ENCODE data around the gene WDR5.

The WDR5 gene

DNA sequence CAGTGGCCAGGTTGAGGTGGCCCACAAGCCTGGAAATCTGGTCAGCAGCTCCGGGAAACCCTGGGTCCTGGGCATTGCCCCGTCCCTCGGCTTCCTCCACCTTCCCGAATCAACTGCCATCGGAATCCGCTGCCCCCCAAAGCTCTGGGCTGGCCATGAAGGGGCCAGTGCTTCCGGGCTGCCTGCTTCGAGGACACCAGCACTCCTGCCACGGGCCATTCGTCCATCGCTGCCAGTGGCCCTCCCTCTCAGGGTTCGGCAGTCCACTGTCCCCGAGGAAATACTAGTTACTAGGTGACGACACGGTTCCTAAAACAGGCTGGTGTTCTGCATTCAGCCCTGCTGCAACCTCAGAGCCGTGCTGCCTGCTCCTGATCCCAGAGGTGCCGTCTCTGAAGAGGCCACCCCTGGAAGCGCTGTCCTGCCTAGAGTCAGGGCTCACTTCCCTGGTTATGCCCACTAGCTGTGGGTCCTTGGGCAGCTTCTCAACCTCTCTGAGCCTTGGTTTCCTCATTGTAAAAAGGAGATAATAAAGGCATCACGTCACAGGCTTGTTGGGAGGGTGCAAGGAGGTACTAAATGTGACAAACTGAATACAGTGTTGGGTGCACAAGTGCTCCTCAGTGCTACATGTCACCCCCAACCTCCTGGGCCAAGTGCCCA is 3.5 kb upstream of the WDR5 start:
- no peaks in the 10 kb centered on the region for H3K27me3 ChIP-seq (ENCODE audit: insufficient read depth, low read length)
- H3K79me2 ChIP-seq (ENCODE audit: control insufficient read depth, insufficient read depth, low read length, unreplicated experiment) = peaks cover 15% of the 10 kb centered on the region
- H3K4me3 ChIP-seq (ENCODE audit: low read depth, low read length) = no peak overlapping the region
- no peaks in the 10 kb centered on the region for H3K36me3 ChIP-seq (ENCODE audit: insufficient read depth, low read length)
- H3K27ac ChIP-seq (ENCODE audit: low read depth, low read length) = no peak overlapping the region
- no peak overlapping the region for H2AFZ ChIP-seq (ENCODE audit: low read length, unreplicated experiment)
- H3K4me1 ChIP-seq (ENCODE audit: control insufficient read depth, insufficient read depth, low read length, unreplicated experiment) = peaks cover 14% of the 10 kb centered on the region

DNA sequence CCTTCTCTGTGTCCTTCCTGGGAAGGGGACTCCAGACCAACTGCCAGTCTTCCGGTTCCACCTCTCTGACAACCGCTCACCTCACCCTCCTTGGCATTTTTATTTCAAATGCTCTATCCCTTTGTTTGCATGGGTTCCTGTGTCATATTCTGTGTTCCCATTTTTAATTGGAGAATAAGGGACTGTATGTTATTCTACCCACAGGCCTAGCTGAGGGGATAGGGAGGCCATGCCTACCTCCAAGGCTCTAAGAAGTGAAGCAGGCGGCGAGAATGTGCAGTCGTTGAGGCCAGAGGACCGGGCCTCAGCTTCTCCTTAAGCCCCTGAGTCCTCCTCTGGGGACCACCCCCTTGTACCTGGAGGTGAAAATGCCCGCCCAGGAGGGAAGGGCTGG is 936 bp upstream of the WDR5 start:
- peak overlapping the region; percentile 100 for H2AFZ ChIP-seq (ENCODE audit: low read length, unreplicated experiment)
- H3K4me3 ChIP-seq (ENCODE audit: low read depth, low read length) = peak overlapping the region; percentile 100
- peaks cover 33% of the 10 kb centered on the region for H3K4me1 ChIP-seq (ENCODE audit: control insufficient read depth, insufficient read depth, low read length, unreplicated experiment)
- 0 out of 2 replicates have a peak, but pooled peaks cover 3% of the 10 kb centered on the region for H3K36me3 ChIP-seq (ENCODE audit: insufficient read depth, low read length)
- no peak overlapping the region for H3K27ac ChIP-seq (ENCODE audit: low read depth, low read length)
- no peaks in the 10 kb centered on the region for H3K27me3 ChIP-seq (ENCODE audit: insufficient read depth, low read length)
- peaks cover 41% of the 10 kb centered on the region for H3K79me2 ChIP-seq (ENCODE audit: control insufficient read depth, insufficient read depth, low read length, unreplicated experiment)

DNA sequence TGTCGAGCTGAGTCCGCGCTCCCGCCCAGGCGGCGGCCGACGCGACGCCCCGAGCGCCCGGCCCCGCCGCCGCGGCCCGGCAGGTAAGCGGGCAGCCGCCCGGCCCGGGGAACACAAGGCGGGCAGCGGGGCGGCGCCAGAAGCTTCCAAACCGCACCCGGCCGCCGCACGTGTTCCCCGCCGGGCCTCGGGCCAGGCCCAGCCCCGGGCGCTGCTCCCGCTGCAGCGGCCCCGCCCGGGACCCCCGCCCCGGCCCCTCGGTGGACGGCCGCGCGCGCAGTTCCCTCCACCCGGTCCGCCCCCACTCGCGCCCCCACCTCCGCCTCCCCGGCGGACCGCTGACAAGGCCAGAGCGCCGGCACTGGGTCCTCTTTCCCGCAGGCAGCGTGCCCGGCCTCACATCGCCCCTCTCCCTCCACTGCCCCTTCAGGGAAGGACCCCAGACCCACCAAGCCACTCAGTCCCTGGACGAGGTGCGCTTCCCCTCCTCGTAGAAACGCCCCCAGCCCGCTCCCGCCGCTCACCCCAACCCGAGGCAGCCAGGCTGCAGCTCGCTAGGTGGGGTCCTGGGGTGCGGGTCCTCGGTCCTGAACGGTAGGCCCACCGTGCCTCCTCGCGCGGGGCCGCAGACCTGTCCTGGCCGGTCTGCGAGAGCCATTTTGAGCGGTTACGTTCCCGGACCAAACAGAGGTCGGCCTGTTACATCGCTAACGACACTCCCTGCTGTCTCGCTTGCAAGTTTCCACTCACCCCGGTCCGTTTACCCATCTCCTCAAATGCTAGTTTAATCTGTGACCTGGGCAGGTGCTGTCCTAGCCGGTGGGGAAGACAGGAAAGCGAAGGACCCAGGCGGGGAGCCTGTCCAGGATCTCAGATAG is 475 bp downstream of the WDR5 start:
- Histone ChIP-seq H3K79me2 (ENCODE audit: control insufficient read depth, insufficient read depth, low read length, unreplicated experiment) (peaks cover 43% of the 10 kb centered on the region), H3K36me3 (ENCODE audit: insufficient read depth, low read length) (peaks cover 9% of the 10 kb centered on the region; the same call in 1 of the 2 replicates), H3K27ac (ENCODE audit: low read depth, low read length) (no peak overlapping the region; the same call in 1 of the 2 replicates), H3K4me3 (ENCODE audit: low read depth, low read length) (peak overlapping the region; percentile 99), H3K4me1 (ENCODE audit: control insufficient read depth, insufficient read depth, low read length, unreplicated experiment) (peaks cover 29% of the 10 kb centered on the region), H2AFZ (ENCODE audit: low read length, unreplicated experiment) (peak overlapping the region; percentile 46), H3K27me3 (ENCODE audit: insufficient read depth, low read length) (no peaks in the 10 kb centered on the region)

DNA sequence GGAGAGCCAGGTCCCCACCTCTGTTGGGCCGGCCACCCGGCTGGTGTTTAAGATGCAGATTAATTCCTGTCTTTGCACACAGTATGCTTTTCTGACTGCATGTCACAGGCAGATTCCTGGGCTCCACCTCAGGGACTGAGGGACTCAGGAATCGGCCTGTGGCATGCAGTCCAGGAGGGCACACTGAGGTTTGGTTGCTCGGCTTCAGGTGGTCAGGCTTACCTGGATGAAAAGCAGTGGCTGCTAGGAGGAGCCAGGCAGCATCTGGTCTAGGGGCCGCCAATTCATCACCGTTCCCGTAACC is 1.1 kb downstream of the WDR5 start:
- H2AFZ ChIP-seq (ENCODE audit: low read length, unreplicated experiment) = peak overlapping the region; percentile 46
- peaks cover 29% of the 10 kb centered on the region for H3K4me1 ChIP-seq (ENCODE audit: control insufficient read depth, insufficient read depth, low read length, unreplicated experiment)
- H3K79me2 ChIP-seq (ENCODE audit: control insufficient read depth, insufficient read depth, low read length, unreplicated experiment) = peaks cover 43% of the 10 kb centered on the region
- peak overlapping the region; percentile 99 for H3K4me3 ChIP-seq (ENCODE audit: low read depth, low read length)
- peaks cover 9% of the 10 kb centered on the region; the same call in 1 of the 2 replicates for H3K36me3 ChIP-seq (ENCODE audit: insufficient read depth, low read length)
- no peak overlapping the region for H3K27ac ChIP-seq (ENCODE audit: low read depth, low read length)
- H3K27me3 ChIP-seq (ENCODE audit: insufficient read depth, low read length) = no peaks in the 10 kb centered on the region

DNA sequence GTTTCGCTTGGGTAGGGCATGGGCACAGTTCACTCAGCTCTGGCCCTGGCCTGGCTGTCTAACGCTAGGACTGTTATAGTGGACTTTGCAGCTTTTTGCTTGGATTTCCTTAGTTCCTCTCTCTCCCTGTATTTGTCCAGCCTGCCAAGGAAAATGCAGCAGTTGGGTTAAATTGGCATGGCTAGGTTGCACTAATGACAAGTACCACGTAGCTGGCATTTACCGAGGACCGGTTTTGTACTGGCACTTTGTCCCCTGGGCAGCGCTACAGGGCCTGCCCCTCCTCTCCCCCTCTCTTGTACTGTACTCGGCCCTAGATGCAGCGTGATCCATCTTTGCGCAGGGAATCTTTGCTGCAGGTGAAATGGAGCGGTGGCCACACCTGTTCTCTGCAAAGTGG is 2.4 kb downstream of the WDR5 start:
- peak overlapping the region; percentile 40 for H3K4me3 ChIP-seq (ENCODE audit: low read depth, low read length)
- peaks cover 29% of the 10 kb centered on the region for H3K4me1 ChIP-seq (ENCODE audit: control insufficient read depth, insufficient read depth, low read length, unreplicated experiment)
- peaks cover 43% of the 10 kb centered on the region for H3K79me2 ChIP-seq (ENCODE audit: control insufficient read depth, insufficient read depth, low read length, unreplicated experiment)
- no peaks in the 10 kb centered on the region for H3K27me3 ChIP-seq (ENCODE audit: insufficient read depth, low read length)
- H3K36me3 ChIP-seq (ENCODE audit: insufficient read depth, low read length) = peaks cover 9% of the 10 kb centered on the region; the same call in 1 of the 2 replicates
- no peak overlapping the region for H3K27ac ChIP-seq (ENCODE audit: low read depth, low read length)
- H2AFZ ChIP-seq (ENCODE audit: low read length, unreplicated experiment) = no peak overlapping the region

DNA sequence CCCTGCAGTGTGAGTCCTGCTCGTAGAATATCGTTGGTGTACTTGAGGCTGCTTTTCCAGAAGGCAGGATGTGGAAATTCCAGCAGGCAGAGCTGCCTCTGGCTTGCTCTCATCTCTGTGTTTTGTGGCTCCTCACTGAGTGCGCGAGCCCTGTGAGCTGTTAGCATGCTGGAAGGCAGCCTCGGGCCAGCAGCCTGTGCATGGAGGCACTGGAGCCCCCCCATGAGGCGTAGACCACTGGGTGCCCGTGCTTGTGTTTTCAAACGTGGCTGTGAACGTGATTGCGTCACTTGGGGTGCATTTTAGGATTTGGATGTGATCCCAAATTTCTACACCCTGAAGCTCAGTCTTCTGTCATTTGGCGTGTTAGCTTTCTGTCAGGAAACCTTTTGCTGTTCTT is 3.2 kb downstream of the WDR5 start:
- Histone ChIP-seq H3K79me2 (ENCODE audit: control insufficient read depth, insufficient read depth, low read length, unreplicated experiment) (peaks cover 45% of the 10 kb centered on the region), H2AFZ (ENCODE audit: low read length, unreplicated experiment) (no peak overlapping the region), H3K36me3 (ENCODE audit: insufficient read depth, low read length) (peaks cover 11% of the 10 kb centered on the region; the same call in 1 of the 2 replicates), H3K27ac (ENCODE audit: low read depth, low read length) (no peak overlapping the region), H3K4me3 (ENCODE audit: low read depth, low read length) (peak overlapping the region; percentile 40; the same call in 1 of the 2 replicates), H3K27me3 (ENCODE audit: insufficient read depth, low read length) (no peaks in the 10 kb centered on the region), H3K4me1 (ENCODE audit: control insufficient read depth, insufficient read depth, low read length, unreplicated experiment) (peaks cover 29% of the 10 kb centered on the region)

DNA sequence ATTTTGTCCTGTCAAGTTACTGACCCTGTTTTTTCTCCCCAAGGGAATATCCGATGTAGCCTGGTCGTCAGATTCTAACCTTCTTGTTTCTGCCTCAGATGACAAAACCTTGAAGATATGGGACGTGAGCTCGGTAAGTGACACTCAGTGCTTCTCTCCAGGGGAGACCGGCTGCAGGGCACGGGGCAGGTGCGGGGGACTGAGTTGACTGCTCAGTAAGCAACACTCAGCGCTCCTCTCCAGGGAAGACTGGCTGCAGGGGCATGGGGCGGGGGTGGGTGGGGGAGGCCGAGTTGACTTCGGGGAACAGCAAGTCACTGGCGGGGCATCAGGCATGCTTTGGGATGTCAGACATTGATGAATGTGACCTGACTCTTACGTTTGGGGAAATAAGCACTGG is 6.0 kb downstream of the WDR5 start:
- Histone ChIP-seq H3K4me3 (ENCODE audit: low read depth, low read length) (no peak overlapping the region), H3K27me3 (ENCODE audit: insufficient read depth, low read length) (no peaks in the 10 kb centered on the region), H3K79me2 (ENCODE audit: control insufficient read depth, insufficient read depth, low read length, unreplicated experiment) (peaks cover 35% of the 10 kb centered on the region), H3K27ac (ENCODE audit: low read depth, low read length) (no peak overlapping the region), H3K4me1 (ENCODE audit: control insufficient read depth, insufficient read depth, low read length, unreplicated experiment) (peaks cover 24% of the 10 kb centered on the region), H2AFZ (ENCODE audit: low read length, unreplicated experiment) (no peak overlapping the region), H3K36me3 (ENCODE audit: insufficient read depth, low read length) (peaks cover 22% of the 10 kb centered on the region)

DNA sequence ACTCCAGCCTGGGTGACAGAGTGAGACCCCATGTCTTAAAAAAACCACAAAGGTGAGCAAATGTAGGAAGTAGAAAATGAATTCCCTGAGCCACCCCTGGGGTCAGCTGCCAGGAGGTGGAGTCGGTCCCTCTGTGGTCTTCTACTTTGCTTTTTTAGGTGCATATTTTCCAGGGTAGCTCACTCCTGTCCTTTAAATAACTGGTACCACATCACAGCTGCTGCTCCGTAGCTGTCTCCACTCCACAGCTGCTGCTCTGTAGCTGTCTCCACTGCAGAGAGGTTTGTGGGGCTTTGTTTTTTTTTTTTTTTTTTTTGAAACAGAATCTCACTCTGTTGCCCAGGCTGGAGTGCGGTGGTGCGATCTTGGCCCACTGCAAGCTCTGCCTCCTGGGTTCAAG is 8.9 kb downstream of the WDR5 start:
- Histone ChIP-seq H3K27ac (ENCODE audit: low read depth, low read length) (no peak overlapping the region), H2AFZ (ENCODE audit: low read length, unreplicated experiment) (no peak overlapping the region), H3K27me3 (ENCODE audit: insufficient read depth, low read length) (no peaks in the 10 kb centered on the region), H3K4me1 (ENCODE audit: control insufficient read depth, insufficient read depth, low read length, unreplicated experiment) (no peaks in the 10 kb centered on the region), H3K79me2 (ENCODE audit: control insufficient read depth, insufficient read depth, low read length, unreplicated experiment) (peaks cover 6% of the 10 kb centered on the region), H3K4me3 (ENCODE audit: low read depth, low read length) (no peak overlapping the region), H3K36me3 (ENCODE audit: insufficient read depth, low read length) (peaks cover 29% of the 10 kb centered on the region)

DNA sequence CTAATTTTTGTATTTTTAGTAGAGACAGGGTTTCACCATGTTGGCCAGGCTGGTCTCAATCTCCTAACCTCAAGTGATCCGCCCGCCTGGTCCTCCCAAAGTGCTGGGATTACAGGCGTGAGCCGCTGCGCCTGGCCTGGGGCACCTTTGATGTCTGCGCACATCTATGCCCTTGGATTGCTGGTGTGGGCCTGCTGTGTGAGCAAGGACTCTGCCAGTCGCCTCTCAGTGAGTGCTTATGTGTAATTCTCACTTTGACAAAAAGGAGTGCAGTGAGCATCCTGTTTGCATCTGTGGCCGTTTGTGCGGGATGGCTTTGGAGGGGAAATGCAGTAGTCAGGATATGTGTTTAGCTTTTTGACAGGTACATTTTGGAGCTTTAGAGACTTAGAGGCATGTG is 9.4 kb downstream of the WDR5 start:
- Histone ChIP-seq H2AFZ (ENCODE audit: low read length, unreplicated experiment) (no peak overlapping the region), H3K27ac (ENCODE audit: low read depth, low read length) (no peak overlapping the region), H3K27me3 (ENCODE audit: insufficient read depth, low read length) (no peaks in the 10 kb centered on the region), H3K4me1 (ENCODE audit: control insufficient read depth, insufficient read depth, low read length, unreplicated experiment) (no peaks in the 10 kb centered on the region), H3K36me3 (ENCODE audit: insufficient read depth, low read length) (peaks cover 26% of the 10 kb centered on the region), H3K4me3 (ENCODE audit: low read depth, low read length) (no peak overlapping the region), H3K79me2 (ENCODE audit: control insufficient read depth, insufficient read depth, low read length, unreplicated experiment) (peaks cover 2% of the 10 kb centered on the region)

DNA sequence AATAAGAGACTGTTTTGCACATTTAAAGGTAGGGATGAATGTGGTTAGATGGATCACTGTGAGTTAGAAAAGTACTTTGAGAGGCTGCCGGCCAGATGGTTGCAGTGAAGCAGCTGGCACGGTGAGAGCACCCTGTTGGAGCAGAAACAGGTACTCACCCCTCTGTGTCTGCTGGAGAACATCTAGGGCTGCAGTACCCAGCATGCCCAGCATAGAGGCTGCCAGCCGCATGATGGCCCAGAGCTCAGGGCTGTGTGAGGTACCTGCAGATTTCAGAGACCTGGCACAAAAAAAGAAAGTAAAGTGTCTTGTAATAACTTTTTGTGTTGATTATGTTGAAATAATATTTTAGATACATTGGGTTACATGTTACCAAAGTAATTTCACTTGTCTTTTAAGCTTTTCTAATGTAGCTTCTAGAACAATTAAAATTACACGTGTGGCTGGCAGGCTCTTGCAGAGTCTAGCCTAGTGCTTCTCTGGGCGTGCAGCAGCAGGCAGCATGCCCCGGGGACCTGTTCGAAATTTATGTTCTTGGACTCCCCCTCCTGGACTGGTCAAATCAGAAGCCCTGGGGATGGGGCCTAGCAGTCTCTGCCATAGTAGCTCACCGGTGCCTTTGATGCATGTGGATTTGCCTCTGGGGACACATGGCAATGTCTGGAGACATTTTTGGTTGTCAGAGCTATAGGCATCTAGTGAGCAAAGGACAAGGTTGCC is 11.1 kb downstream of the WDR5 start:
- Histone ChIP-seq H3K4me3 (ENCODE audit: low read depth, low read length) (no peak overlapping the region), H3K79me2 (ENCODE audit: control insufficient read depth, insufficient read depth, low read length, unreplicated experiment) (peaks cover 2% of the 10 kb centered on the region), H3K4me1 (ENCODE audit: control insufficient read depth, insufficient read depth, low read length, unreplicated experiment) (no peaks in the 10 kb centered on the region), H3K27ac (ENCODE audit: low read depth, low read length) (no peak overlapping the region), H3K27me3 (ENCODE audit: insufficient read depth, low read length) (no peaks in the 10 kb centered on the region), H3K36me3 (ENCODE audit: insufficient read depth, low read length) (peaks cover 28% of the 10 kb centered on the region), H2AFZ (ENCODE audit: low read length, unreplicated experiment) (no peak overlapping the region)

Data from ACC112 (cell line).